ENCODE data around the gene CNNM2.
"Not testable (repeated sequence)": the region's sequence is repeated elsewhere in the genome, so short reads cannot be mapped to it uniquely, and the experiment has no call there.

CNNM2 gene

DNA sequence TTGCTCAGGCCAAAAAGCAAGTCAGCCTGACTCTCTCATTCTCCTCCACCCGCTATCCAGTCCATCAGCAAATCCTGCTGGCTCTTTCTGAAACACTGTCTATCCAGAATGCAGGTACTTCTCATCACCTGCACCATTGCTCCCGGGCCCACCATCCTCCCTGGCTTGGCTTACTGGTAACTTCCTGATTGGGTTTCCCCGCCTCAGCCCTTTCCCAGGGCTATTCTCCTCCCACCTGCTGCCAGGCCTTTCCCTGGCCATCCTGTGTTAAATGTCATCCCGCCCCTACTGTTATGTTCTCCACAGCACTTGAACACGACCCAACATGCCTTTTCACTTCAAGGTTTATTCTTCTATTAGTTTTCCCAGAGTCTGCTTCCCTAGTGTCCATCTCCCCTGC lies 124.0 kb downstream of the CNNM2 start:
- no peak for DNase-seq

DNA sequence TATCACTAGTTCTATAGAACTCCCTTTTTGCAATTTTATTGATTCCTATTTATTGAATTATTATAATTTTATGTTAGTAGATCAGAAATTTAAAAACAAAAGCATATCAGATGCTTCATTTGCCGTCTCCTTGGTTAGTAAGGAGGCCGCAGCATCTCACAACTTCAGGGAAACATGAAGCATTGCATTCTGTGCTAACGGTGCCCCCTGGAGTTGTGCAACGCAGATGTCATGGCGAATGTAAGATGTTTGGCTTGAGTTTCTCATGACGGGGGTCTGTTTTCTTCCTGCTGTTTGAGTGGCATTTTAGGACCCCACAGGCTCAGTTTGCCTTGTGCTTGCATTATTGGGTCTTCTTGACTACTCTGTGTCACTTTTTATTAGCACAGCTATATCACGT lies 124.8 kb downstream of the CNNM2 start:
- no peak for DNase-seq

DNA sequence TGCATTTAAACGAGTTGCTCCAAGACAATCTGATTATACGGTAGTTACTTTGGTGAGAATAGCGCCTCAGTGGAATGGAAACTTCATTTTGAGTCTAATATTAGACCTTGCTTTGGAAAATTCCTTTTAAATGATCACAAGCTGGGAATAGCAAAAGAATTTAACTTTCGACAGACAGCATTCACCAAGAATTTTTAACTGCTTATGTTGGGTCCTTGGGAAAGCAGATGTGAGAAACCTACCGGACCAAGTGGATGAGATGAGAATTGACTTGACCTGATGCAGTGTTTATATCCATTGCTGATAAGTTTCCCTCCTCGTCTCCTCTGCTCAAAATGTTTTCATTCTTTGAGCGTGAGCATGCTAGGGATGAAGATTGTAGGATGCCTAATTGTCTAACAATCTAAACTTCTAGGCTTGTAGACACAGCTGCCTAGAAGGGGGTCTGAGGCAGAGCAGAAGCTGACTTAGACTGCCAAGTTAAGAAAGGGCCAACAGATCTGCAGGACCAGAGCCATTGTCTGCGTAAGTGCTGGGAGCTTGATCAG lies 126.9 kb downstream of the CNNM2 start:
- DNase-seq: no peak

DNA sequence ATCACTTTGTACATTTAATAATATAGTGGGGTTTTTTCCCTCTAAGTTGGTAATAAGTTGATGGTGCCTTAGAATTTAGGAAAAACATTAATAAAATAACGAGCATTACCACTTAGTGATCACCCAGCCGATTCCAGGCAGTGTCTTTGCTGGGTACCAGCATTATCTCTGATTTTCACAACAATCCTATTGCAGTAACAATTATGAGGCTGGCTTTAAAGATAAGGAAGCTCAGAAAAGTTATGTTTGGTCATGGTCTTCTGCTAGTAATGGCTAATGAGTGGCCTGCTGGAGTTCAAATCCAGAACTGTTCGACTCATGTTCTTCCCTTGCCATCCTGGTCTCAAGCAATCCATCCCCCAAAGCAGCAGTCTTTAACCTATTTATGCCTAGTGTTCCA lies 127.9 kb downstream of the CNNM2 start:
- no peak for DNase-seq

DNA sequence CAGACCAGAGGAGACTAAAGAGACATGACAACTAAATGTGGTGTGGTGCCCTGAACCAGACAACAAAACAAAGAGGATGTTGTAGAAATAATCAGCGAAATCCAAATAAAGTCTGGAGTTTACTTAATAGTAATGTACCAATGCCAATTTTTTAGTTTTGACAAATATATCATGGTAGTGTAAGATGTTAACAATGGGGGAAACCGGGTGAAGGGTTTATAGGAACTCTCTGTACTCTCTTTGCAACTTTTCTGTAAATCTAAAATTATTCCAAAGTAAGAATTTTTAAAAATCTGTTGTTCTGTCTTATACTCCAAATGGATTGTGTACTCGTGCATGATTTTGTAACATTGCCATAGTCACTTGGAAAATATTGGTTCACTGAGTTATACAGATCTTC lies 129.3 kb downstream of the CNNM2 start:
- no peak for DNase-seq

DNA sequence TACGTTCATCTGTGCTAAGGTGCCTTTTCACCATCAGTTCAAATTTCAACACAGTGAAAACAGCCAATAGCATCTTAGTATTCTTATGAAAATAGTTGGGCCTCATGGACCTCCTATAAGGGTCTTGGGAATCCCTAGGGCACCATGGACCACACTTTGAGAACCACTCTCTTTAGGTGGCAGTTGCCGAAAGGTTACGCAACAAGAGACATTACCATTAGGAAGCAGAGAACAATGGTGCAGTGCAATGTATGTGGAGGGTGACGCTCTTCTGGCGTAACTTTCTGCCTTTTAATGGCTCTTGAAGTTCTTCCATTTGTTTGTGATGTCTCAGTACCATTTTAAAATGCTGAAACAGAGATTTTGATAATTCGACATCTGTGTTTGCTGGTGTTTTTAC lies 131.1 kb downstream of the CNNM2 start:
- DNase-seq: no peak

DNA sequence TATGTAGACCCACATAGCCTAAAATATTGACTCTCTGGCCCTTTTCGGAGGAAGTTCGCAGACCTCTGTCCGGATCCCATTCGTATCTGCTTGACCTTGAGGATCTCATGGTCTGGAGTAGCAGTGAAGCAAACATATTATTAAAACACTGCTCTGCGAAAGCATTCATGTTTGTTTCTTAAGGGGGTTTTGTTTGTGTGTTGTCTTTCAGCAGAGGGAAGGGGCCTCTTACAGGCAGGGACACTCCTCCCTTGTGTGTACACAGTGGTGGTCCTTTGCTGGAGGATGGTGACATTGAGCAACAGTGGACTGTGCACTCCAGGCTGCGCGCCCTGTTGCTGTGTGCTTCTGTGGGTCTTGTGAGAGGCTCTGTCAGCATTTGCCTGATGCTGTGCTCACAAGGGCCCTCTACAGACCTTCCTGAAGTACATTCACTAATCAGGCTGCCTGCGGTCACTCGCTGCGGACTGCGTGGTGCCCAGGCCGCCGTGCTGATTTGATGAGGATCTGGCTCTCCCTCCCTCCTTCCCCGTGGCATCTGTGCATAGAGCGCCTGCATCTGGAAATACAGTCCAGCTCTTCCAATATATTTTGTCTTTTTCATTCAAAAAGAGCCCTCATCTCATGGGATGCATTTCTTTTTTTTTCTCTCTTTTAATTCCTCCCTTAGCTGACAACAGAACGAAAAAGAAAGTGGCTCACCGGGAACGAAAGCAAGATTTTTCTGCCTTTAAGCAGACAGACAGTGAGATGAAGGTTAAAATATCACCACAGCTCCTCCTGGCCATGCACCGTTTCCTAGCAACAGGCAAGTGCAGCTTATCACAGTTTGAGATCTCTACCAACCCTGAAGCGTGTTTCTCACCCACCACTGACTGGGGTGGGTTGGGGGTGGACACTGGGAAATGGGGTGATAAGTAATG lies 135.8 kb downstream of the CNNM2 start:
- peak; percentile 76 for DNase-seq

DNA sequence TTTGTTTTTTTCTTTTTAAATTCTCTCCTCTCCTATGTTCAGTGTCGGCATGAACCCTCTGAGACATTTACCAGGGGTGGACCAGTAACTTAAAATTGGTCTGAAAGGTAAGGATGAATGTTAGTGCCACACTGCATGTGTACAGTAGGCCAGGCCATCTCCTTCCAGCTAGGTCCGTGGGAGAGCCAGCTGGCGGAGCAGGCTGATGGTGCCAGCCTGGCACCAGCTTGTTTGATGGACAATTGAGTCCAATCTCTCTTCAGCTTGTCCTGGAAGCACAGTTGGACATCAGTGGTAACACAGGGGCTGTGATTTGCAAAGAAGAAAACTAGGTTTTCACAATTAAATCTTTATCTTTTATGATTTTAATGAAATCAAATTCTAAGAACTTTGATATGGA lies 136.5 kb downstream of the CNNM2 start:
- no peak for DNase-seq

DNA sequence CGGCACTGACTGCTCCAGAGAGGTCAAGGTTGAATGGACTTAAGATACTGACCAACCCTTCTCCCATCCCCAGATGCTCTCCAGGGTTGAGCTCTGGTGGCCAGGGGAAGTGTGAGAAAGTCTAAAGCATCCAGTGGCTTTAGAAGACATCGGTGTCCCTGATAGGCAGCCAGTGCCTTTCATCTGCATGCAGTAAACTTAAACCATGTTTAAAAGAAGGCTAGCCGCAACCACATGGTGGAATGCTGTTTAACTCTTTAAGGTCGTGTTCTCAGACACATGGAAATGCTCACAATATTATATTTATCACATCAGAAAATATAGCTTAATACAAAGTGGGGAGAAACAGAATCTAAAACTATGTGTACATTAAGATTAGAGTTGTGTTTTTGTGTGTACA lies 137.0 kb downstream of the CNNM2 start:
- no peak for DNase-seq

DNA sequence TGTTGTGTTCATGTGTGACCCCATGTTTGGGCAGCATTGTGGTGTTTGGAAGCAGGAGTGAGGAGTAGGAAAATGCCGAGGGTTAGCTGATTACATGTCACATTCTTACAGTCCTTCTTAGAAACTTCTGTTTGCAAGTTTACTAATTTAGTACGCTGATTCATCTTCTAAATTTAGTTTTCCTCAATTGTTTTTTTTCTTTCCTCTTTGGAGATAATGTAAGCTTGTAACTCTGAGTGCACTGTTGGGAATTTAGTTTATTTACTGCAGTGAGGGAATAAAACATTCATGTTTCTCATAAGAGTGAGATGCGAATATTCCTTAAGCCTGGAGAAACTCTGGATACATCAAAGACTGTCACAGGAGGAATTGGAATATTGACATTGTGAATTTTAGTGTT lies 139.9 kb downstream of the CNNM2 start:
- DNase-seq: no peak

DNA sequence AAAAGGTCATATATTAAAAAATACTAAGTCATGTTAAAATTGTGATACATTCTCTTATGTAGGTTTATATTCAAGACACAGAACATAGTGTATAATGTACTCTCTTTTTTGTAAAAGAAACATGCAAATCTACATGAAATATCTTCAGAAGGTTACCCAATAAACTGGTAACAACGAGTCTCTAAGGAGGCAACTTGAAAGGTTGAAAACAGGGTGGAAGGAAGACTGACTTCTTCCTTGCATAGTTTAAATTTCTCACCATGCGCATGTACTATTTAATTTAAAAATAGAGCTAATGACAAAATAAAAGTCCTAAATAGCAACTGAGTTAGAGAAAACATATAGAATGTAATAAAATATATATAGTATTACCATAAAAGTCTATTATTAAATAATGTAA lies 142.5 kb downstream of the CNNM2 start:
- no peak for DNase-seq

DNA sequence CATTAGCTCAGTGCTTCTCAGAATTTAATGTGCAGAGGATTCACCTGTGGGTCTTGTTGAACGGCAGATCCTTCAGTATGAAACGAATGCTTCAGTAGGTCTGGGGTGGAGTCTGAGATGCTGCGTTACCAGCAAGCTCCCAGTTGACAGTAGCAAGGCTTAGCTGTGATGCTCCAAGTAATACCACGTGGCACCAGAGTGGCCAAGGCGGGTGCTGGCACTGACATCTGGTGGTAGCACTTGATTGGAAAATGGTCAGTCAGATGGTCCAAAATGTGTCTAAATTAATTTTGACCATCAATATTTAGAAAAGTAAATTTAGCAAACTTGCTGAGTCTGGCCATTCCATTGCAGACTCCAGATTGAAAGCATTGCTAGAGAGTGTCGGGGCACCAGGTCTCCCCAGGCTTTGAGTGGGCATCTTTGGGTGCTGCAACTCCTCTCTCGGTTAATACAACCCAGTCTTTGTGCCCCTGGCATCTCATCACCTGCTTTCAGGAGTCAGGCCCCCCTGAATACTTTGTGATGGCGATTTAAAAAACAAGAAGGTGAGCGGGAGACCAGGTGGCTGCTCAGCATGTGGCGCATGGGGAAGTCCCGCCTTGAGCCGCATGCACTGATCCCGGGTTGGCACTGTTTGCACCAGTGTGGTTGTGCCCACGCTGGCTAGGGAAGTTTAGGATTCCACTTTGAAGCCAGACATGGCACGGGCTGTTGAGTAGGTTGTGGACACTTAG lies 144.9 kb downstream of the CNNM2 start:
- no peak for DNase-seq

DNA sequence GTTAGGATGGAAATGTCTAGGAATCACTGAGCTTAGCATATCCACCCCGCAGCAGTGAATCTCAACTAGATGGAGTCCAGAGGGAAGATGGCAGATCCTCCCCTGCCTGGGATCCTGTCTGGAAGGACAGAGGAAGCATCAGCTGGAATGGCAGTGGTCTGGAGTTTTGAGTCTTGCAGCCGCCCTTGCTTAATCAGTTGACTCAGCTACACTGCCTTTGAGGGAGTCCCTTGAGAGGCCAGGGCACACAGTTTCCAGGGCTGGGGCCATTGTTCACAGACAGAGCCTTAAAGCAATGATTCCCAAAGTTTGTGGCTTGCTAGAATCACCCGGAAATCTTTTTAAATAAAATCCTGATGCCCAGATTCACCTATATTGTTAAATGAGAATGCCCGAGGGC lies 146.9 kb downstream of the CNNM2 start:
- no peak for DNase-seq

DNA sequence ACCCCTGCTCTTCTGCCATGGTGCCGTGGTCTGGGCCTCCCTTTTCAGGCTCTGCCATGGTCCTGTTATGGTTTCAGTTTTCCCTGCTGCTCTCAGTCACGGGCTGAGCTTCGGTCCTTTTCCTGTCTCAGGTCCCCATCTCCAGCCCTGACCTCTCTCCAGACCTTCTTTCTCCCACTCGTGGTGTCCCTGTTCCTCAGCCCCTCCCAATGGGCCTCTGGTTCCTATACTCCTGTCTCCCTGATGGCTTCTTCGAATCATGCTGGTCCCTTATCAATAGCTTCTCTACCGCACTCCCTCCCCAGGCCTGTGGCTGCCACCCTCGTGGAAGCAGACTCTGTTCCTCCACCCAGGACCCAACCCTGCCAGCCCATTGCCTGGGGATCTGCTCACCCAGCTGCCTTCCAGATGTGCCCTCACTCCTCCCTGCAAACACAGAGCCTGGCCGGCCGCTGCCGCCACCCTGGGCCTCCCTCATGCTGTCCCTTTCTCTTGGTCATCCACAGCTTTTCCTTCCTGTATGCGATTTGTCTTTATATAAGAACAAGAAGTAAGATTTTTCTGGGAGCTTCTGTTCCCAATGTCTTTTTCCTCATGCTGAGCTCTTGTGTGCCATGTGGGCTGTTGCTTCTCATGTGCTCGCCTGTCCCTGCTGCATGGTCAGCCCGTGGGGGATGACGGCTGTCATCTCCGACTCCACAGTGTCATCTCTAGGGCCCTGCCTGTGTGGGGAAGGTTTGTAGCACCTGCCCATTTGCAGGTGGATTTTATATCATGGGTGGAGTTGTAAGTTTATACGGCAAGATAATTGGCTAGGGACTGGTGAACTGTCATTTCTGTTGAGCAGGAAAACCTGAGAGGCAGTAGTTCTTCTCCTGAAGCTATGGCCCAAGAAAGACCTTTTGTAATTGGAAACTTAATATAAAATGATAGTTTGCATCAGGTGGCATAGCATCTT lies 148.3 kb downstream of the CNNM2 start:
- no peak for DNase-seq

DNA sequence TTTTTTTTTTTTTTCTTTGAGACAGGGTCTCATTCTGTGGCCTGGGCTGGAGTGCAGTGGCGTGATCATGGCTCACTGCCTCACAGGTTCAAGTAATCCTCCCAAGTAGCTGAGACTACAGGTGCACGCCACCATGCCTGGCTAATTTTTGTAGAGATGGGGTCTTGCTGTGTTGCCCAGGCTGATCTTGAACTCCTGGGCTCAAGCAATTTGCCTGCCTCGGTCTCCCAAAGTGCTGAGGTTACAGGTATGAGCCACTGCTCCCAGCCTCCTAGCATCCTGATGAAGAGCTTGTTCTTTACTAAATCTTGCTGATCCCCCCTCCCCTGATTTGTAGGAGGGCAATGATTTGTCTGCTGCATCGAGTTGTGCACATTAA lies 149.0 kb downstream of the CNNM2 start:
- DNase-seq: not testable (repeated sequence)

DNA sequence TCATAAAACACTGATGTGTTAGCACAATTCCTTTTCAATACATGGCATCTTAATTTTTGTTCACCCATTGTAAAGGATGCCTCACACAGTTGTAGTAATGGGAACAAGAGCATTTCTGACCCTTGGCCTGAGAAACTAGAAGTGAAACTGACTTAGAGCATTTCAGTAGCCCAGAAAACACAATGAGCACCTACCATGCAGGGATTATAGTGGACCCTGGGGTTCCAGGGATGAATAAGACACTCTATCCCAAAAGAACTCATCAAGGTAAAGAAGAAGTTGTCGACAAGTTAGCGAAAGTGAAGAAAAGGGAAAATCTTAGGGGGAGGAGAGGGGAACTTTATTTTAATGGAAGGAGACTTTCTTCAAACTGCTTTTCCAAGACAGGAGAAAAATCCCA lies 149.4 kb downstream of the CNNM2 start:
- no peak for DNase-seq

DNA sequence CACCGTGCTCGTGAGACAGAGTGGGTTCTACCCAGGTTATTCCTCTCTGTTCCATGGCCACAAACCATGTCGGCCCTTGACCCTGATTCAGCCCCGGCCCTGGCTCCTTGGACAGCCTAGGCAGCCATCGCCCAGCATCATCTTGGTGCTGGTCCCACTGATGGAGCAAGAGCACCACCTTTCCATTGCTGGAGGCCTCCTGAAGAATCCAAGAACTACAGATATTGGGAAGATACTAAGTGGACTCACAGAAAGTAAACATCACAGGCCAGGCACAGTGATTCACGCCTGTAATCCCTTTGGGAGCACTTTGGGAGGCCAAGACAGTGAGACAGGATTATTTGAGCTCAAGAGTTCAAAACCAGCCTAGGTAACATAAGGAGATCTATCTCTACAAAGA lies 149.9 kb downstream of the CNNM2 start:
- no peak for DNase-seq

DNA sequence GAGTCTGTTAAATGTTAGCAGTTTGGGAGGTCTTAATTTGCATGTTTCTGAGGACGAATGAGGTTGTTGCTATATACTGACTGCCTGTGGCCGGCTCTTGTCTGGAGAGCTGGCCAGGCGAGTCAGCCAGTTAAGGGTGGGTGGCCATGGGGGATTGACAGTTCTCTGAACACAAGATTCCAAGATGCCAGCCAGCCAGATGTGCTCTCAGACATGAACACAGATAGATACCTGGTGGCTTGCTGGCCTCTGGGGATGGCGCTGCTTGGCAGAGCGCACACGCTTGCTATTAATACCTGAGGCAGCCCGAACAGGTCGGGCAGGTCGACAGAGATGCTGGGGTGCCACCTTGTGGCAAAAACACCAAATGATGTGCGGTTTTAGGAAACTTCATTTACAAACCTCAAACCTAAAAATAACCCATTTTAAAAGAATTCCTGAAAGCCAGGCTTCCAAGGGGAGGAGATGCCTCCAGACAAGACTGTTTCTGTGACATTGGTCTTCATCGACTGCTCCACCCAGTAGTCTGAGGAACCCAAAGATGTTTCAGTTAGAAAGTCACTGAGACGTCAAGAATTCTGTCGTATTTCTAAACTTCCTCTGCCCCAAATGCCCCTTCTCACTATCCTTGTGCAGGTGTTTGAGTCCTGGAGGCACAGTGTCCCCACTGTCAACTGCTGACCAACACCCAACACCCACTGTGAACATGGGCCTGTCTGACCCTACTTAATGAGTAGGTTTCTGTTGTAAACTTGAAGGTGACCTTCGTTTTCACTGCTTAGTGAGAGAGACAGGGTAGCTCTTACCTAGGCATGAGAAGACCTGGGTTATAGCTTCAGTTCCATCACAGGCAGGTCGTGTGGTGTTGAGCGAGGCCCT lies 151.6 kb downstream of the CNNM2 start:
- DNase-seq: peak; percentile 77

DNA sequence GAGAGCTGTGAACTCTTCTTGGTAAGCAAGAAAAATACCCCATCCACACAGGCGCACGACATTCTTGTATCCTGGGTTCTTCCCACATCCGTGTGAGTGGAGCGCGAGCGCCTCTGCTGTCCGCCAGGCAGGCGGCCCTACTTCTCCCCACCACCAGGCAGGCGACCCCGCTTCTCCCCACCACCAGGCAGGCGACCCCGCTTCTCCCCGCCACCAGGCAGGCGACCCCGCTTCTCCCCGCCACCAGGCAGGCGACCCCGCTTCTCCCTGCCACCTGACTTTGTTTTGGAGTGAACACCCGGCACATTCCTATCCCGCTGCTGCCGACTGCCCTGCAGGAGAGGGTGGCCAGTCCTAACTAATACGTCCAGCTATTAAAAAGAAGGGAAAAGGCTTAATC lies 154.2 kb downstream of the CNNM2 start:
- DNase-seq: no peak

DNA sequence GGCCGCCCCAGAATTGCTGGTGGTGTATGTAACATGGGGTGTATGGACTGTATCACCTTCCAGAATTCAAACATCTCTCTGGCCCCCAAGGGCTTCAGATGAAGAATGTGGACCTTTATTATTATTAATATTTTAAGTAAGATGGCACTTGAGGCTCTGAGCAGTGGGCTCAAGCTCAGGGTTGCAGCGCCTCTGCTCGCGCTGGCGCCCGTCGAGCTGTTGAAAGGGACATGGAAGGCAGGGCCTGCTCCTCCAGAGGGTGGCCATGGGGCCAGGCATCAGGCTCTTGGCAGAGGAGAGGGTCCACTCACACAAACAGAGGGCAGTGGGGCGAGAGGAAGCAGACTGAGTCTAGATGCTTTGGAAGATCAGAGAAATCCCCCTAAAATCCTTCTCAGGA lies 154.8 kb downstream of the CNNM2 start:
- DNase-seq: no peak

DNA sequence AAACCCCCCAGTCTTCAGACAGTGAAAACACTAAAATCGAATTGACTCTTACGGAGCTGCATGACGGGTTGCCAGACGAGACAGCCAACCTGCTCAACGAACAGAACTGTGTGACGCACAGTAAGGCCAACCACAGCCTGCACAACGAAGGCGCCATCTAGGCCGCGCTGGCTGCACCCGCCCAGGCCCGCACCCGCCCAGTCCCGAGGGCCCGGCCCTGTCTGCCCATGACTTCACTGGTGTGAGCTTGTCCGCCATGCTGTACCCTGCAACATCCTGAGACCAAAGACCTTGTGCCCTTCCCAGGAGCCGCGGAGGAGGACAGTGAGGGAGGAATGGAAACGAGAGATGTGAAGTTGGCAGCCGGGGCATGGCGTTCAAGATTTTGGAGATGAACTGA lies 158.9 kb downstream of the CNNM2 start:
- DNase-seq: no peak
